HepG2 (cell line): ENCODE measurements around the gene GPR176. TPM values are rescaled to one million over a fixed set of nuclear protein-coding genes. Genes with fewer than 3 reads are reported as not detected.

ENCODE experiments used
- NFKB2 ChIP-seq: sonication (generic); formaldehyde crosslinking; IDR thresholded peaks from 2 replicates; pipeline ENCODE4 v1.4.0; 2020; ENCODE audit warnings: missing genetic modification reagents, borderline replicate concordance
- PBX3 ChIP-seq: sonication (generic); formaldehyde crosslinking; IDR thresholded peaks from 2 replicates; pipeline ENCODE4 v1.8.1; 2023; ENCODE audit warnings: missing genetic modification reagents, inconsistent platforms, borderline replicate concordance
- ZFP37 ChIP-seq: sonication (generic); formaldehyde crosslinking; IDR thresholded peaks from 2 replicates; pipeline ENCODE4 v1.4.0; 2020; ENCODE audit warnings: missing genetic modification reagents, borderline replicate concordance
- ZNF609 ChIP-seq: sonication (generic); formaldehyde crosslinking; IDR thresholded peaks from 2 replicates; pipeline ENCODE4 v1.4.0; 2020; ENCODE audit warnings: mild to moderate bottlenecking, missing genetic modification reagents, borderline replicate concordance
- ZNF639 ChIP-seq: conservative IDR thresholded peaks from 2 replicates; pipeline ENCODE4 v1.6.1; 2018; ENCODE audit warnings: missing genetic modification reagents
- ZNF75D ChIP-seq: sonication (generic); formaldehyde crosslinking; IDR thresholded peaks from 2 replicates; pipeline ENCODE4 v1.8.1; 2023; ENCODE audit warnings: missing genetic modification reagents, mild to moderate bottlenecking, borderline replicate concordance
- polyA plus RNA-seq, 8 experiments: library from polyadenylated mRNA; depleted of rRNA in 3 of 8; stranded (reverse) in 7 of 8; unstranded in 1 of 8; fragments of >200 nt; fragmentation: Illumina TruSeq in 4 of 8; extraction: Trizol in 4 of 8; gene quantifications; 2 replicates each; pipeline versions ENCODE4 v1.2.1 to v1.2.3, GENCODE V29; 2011 to 2016; ENCODE audit warnings: low read depth in 4 of 8, missing spikeins in 1 of 8, mixed read lengths in 1 of 8; ENCODE audit not compliant: insufficient read depth in 1 of 8
- total RNA-seq, 5 experiments: library from RNA; depleted of rRNA; stranded (reverse); fragments of >200 nt; fragmentation: Illumina TruSeq; extraction: Trizol; gene quantifications; 2 replicates each; pipeline ENCODE4 v1.2.3, GENCODE V29; 2016; ENCODE audit warnings: low read depth in 1 of 5

GPR176 gene
- total and polyA plus RNA-seq, 2 of the 13 experiments (the other 11 are each of a cell fraction or from before 2014, with no cell fraction given) = 0.11 to 0.20 TPM

- TF ChIP-seq PBX3 (CRISPR knock-in tag) (no peak), NFKB2 (CRISPR knock-in tag) (no peak), ZFP37 (no peak), ZNF639 (CRISPR knock-in tag) (no peak), ZNF609 (no peak), ZNF75D (CRISPR knock-in tag) (no peak)
Measured at GRCh38 chr15:39752991-39753390, 167.1 kb downstream of the GPR176 start (continued).
